ENCODE results near the gene DGKZ. TPM values are rescaled to one million over a fixed set of nuclear protein-coding genes. Genes with fewer than 3 reads are reported as not detected.

The DGKZ gene
- total and polyA plus RNA-seq, 2 of the 13 experiments (the other 11 are each of a cell fraction or from before 2014, with no cell fraction given), result 15.8 to 20.7 TPM

DNA sequence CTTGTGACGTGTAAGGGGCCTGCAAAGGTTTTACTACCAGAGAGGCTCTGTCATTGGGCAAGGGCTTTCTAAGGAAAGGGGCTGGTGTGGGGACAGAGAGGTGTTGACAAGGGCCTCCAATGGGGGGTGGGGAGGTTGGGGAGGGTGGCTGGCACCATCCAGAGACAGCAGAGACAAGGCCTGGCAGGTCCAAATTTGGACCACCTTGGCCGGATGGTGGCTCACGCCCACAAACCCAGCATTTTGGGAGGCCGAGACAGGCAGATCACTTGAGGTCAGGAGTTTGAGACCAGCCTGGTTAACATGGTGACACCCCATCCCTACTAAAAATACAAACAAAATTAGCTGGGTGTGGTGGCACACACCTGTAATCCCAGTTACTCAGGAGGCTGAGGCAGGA, 46.5 kb downstream of the DGKZ start:
- in situ Hi-C loops (cut with HindIII; ENCODE audit: extremely low pct_ligation_motif_present, low pct_unique_long_range_greater_than_20kb), result no loop called here

More for the DNA sequence above, 46.5 kb downstream of the DGKZ start:
- DNase-seq (ENCODE audit: low spot score), result no peak
- Histone ChIP-seq H3K79me2 (ENCODE audit: insufficient read depth, low read length) (no peaks in the 10 kb centered on the region), H3K27ac (ENCODE audit: extremely low read length, insufficient read depth, low read length) (no peak overlapping the region), H2AFZ (ENCODE audit: low read length) (no peak overlapping the region), H3K27me3 (ENCODE audit: control insufficient read depth in 1 of 2, insufficient read depth in 2 of 2, low read length in 2 of 2) (peaks cover 13 to 21% of the 10 kb centered on the region in 2 experiments), H3K4me3 (replicated peaks in 1 of 3; ENCODE audit: insufficient read depth in 1 of 3, low read depth in 2 of 3, low read length in 3 of 3) (no peak overlapping the region), H3K4me2 (ENCODE audit: low read depth, low read length) (no peak overlapping the region), H4K20me1 (ENCODE audit: insufficient read depth, low read length) (peaks cover 15% of the 10 kb centered on the region), H3K9me3 (ENCODE audit: low read length) (no peaks in the 10 kb centered on the region), H3K9ac (ENCODE audit: insufficient read depth, low read depth, low read length) (no peak overlapping the region), H3K4me1 (ENCODE audit: insufficient read depth, low read length) (peaks cover 30% of the 10 kb centered on the region), H3K36me3 (replicated peaks in 1 of 2; ENCODE audit: control insufficient read depth in 1 of 2, insufficient read depth in 2 of 2, low read length in 2 of 2) (peaks cover 10 to 21% of the 10 kb centered on the region in 2 experiments)
- POLR2A ChIA-PET, result no interaction called here
- CTCF ChIA-PET (ENCODE audit: low intra/inter-chr PET ratio, low total read pairs), result no interaction called here
- ATAC-seq, result no peak
- 82% methylated on average over 4 of the region's 4 CpGs for WGBS (ENCODE audit: low lambda C conversion rate)
- no TSS peak for BruUV-seq (replicated peaks)
- FAIRE-seq, result no peak
- intact Hi-C loops (cut with micrococcal nuclease; ENCODE audit: unreplicated experiment), result no loop called here
- TF ChIP-seq FOXK1 (CRISPR knock-in tag; IDR thresholded peaks at IDR 0.05; ENCODE audit: borderline replicate concordance, low read depth) (no peak), ZNF180 (CRISPR knock-in tag; IDR thresholded peaks at IDR 0.05; ENCODE audit: borderline replicate concordance, low read depth) (no peak), ZNF460 (CRISPR knock-in tag; IDR thresholded peaks at IDR 0.05; ENCODE audit: borderline replicate concordance) (no peak), CENPT (CRISPR knock-in tag; IDR thresholded peaks at IDR 0.05; ENCODE audit: low read depth) (no peak), PPARG (CRISPR knock-in tag; conservative IDR thresholded peaks at IDR 0.05) (no peak), ATF1 (CRISPR knock-in tag; IDR thresholded peaks at IDR 0.05) (no peak), ZNF432 (CRISPR knock-in tag; IDR thresholded peaks at IDR 0.05; ENCODE audit: borderline replicate concordance) (no peak), DPF2 (CRISPR knock-in tag; IDR thresholded peaks at IDR 0.05; ENCODE audit: borderline replicate concordance, low read depth) (no peak), CENPX (CRISPR knock-in tag; IDR thresholded peaks at IDR 0.05) (no peak), ZNF260 (CRISPR knock-in tag; IDR thresholded peaks at IDR 0.05; ENCODE audit: borderline replicate concordance, low read depth) (no peak), ZNF672 (CRISPR knock-in tag; IDR thresholded peaks at IDR 0.05) (no peak), ZNF83 (CRISPR knock-in tag; IDR thresholded peaks at IDR 0.05; ENCODE audit: borderline replicate concordance) (no peak), GZF1 (CRISPR knock-in tag; IDR thresholded peaks at IDR 0.05) (no peak), GFI1 (CRISPR knock-in tag; IDR thresholded peaks at IDR 0.05; ENCODE audit: borderline replicate concordance) (no peak), MYC (CRISPR knock-in tag; IDR thresholded peaks at IDR 0.05; ENCODE audit: borderline replicate concordance) (no peak), ZFP36L1 (CRISPR knock-in tag; IDR thresholded peaks at IDR 0.05) (no peak), ZNF326 (CRISPR knock-in tag; IDR thresholded peaks at IDR 0.05; ENCODE audit: borderline replicate concordance) (no peak), SKI (IDR thresholded peaks at IDR 0.05; ENCODE audit: partially characterized antibody) (no peak)
- TF ChIP-seq, protein P1, sequence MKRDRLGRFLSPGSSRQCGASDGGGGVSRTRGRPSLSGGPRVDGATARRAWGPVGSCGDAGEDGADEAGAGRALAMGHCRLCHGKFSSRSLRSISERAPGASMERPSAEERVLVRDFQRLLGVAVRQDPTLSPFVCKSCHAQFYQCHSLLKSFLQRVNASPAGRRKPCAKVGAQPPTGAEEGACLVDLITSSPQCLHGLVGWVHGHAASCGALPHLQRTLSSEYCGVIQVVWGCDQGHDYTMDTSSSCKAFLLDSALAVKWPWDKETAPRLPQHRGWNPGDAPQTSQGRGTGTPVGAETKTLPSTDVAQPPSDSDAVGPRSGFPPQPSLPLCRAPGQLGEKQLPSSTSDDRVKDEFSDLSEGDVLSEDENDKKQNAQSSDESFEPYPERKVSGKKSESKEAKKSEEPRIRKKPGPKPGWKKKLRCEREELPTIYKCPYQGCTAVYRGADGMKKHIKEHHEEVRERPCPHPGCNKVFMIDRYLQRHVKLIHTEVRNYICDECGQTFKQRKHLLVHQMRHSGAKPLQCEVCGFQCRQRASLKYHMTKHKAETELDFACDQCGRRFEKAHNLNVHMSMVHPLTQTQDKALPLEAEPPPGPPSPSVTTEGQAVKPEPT (CRISPR knock-in tag; IDR thresholded peaks at IDR 0.05; ENCODE audit: low read depth), result no peak
- TF ChIP-seq, protein P2, sequence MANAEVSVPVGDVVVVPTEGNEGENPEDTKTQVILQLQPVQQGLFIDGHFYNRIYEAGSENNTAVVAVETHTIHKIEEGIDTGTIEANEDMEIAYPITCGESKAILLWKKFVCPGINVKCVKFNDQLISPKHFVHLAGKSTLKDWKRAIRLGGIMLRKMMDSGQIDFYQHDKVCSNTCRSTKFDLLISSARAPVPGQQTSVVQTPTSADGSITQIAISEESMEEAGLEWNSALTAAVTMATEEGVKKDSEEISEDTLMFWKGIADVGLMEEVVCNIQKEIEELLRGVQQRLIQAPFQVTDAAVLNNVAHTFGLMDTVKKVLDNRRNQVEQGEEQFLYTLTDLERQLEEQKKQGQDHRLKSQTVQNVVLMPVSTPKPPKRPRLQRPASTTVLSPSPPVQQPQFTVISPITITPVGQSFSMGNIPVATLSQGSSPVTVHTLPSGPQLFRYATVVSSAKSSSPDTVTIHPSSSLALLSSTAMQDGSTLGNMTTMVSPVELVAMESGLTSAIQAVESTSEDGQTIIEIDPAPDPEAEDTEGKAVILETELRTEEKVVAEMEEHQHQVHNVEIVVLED (CRISPR knock-in tag; IDR thresholded peaks at IDR 0.05; ENCODE audit: borderline replicate concordance), result no peak

Data from HepG2 (cell line).